Measurements from ENCODE around the gene TMEM132C. TPM values are rescaled to one million over a fixed set of nuclear protein-coding genes. Genes with fewer than 3 reads are reported as not detected.

The TMEM132C gene
- polyA plus RNA-seq, 1 of the 3 experiments (the other 2 are of a cell fraction), result not detected

DNA sequence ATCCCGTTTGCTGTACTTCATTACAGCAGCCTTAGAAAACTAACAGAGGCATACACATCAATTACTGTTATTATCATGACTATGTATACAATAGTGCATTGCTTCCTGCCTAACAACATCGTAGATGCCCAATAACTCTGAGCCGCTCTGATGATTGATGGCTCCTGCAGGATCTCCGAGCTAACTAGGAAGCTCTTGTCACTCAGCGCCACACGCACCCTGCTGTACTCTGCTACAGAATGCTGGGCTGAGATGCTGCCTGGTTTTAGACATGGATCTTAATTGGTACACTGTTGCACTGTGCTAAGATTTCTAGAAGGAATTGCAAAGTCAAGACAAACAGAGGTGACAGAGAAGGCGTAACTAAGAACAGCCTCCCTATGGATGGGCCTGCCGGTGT, 387.5 kb downstream of the TMEM132C start:
- DNase-seq, result no peak
- Histone ChIP-seq H3K9me2 (no peaks in the 10 kb centered on the region), H3K9ac (no peak overlapping the region), H3K27ac (ENCODE audit: low read depth in 2 of 2, low read length in 1 of 2) (no peak overlapping the region), H4K20me1 (ENCODE audit: insufficient read depth) (no peaks in the 10 kb centered on the region), H3K4me3 (ENCODE audit: low read depth in 2 of 2, low read length in 1 of 2) (no peak overlapping the region), H3F3A (replicated peaks; ENCODE audit: insufficient read depth) (no peaks in the 10 kb centered on the region), H3K27me3 (ENCODE audit: insufficient read depth) (no peaks in the 10 kb centered on the region), H3K9me3 (no peaks in the 10 kb centered on the region), H3K4me1 (ENCODE audit: control insufficient read depth in 1 of 2, insufficient read depth in 2 of 2, low read depth in 1 of 2, low read length in 1 of 2) (no peaks in the 10 kb centered on the region), H3K4me2 (no peak overlapping the region), H3K79me2 (ENCODE audit: insufficient read depth) (no peaks in the 10 kb centered on the region), H3K36me3 (replicated peaks in 1 of 2; ENCODE audit: control insufficient read depth in 1 of 2, insufficient read depth in 2 of 2, low read length in 1 of 2) (no peaks in the 10 kb centered on the region), H2AFZ (ENCODE audit: low read depth) (no peak overlapping the region)
- TF ChIP-seq, protein P1, sequence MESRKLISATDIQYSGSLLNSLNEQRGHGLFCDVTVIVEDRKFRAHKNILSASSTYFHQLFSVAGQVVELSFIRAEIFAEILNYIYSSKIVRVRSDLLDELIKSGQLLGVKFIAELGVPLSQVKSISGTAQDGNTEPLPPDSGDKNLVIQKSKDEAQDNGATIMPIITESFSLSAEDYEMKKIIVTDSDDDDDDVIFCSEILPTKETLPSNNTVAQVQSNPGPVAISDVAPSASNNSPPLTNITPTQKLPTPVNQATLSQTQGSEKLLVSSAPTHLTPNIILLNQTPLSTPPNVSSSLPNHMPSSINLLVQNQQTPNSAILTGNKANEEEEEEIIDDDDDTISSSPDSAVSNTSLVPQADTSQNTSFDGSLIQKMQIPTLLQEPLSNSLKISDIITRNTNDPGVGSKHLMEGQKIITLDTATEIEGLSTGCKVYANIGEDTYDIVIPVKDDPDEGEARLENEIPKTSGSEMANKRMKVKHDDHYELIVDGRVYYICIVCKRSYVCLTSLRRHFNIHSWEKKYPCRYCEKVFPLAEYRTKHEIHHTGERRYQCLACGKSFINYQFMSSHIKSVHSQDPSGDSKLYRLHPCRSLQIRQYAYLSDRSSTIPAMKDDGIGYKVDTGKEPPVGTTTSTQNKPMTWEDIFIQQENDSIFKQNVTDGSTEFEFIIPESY (IDR thresholded peaks at IDR 0.05; ENCODE audit: borderline replicate concordance, low read depth), result no peak
- TF ChIP-seq FOXM1 (IDR thresholded peaks at IDR 0.05; ENCODE audit: low read depth) (no peak), GATA2 (CRISPR knock-in tag; IDR thresholded peaks at IDR 0.05) (no peak), ELF1 (IDR thresholded peaks at IDR 0.05) (no peak), TAF1 (IDR thresholded peaks at IDR 0.05; ENCODE audit: borderline replicate concordance, low read depth, low read length) (no peak), TCF12 (IDR thresholded peaks at IDR 0.05) (no peak), TEAD4 (IDR thresholded peaks at IDR 0.05; ENCODE audit: borderline replicate concordance, insufficient read depth) (no peak), YY1 (IDR thresholded peaks at IDR 0.05; ENCODE audit: low read depth) (no peak), POLR2AphosphoS5 (IDR thresholded peaks at IDR 0.05; ENCODE audit: low read depth, low read length) (no peak), NRF1 (IDR thresholded peaks at IDR 0.05; ENCODE audit: low read depth, low read length) (no peak), EZH2phosphoT487 (IDR thresholded peaks at IDR 0.05; ENCODE audit: borderline replicate concordance, low read depth) (no peak)
- TF ChIP-seq, protein P2, sequence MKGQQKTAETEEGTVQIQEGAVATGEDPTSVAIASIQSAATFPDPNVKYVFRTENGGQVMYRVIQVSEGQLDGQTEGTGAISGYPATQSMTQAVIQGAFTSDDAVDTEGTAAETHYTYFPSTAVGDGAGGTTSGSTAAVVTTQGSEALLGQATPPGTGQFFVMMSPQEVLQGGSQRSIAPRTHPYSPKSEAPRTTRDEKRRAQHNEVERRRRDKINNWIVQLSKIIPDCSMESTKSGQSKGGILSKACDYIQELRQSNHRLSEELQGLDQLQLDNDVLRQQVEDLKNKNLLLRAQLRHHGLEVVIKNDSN (IDR thresholded peaks at IDR 0.05; ENCODE audit: borderline replicate concordance, low read depth), result no peak
- TF ChIP-seq, protein P3, sequence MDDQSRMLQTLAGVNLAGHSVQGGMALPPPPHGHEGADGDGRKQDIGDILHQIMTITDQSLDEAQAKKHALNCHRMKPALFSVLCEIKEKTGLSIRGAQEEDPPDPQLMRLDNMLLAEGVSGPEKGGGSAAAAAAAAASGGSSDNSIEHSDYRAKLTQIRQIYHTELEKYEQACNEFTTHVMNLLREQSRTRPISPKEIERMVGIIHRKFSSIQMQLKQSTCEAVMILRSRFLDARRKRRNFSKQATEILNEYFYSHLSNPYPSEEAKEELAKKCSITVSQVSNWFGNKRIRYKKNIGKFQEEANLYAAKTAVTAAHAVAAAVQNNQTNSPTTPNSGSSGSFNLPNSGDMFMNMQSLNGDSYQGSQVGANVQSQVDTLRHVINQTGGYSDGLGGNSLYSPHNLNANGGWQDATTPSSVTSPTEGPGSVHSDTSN (IDR thresholded peaks at IDR 0.05), result no peak
- TF ChIP-seq, protein P4, sequence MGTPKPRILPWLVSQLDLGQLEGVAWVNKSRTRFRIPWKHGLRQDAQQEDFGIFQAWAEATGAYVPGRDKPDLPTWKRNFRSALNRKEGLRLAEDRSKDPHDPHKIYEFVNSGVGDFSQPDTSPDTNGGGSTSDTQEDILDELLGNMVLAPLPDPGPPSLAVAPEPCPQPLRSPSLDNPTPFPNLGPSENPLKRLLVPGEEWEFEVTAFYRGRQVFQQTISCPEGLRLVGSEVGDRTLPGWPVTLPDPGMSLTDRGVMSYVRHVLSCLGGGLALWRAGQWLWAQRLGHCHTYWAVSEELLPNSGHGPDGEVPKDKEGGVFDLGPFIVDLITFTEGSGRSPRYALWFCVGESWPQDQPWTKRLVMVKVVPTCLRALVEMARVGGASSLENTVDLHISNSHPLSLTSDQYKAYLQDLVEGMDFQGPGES (IDR thresholded peaks at IDR 0.05; ENCODE audit: low read depth, low read length), result no peak
- WGBS (ENCODE audit: low lambda C conversion rate), result 65% methylated on average over 8 of the region's 8 CpGs
- ChIA-PET CTCF (no interaction called here), POLR2A (no interaction called here)

DNA sequence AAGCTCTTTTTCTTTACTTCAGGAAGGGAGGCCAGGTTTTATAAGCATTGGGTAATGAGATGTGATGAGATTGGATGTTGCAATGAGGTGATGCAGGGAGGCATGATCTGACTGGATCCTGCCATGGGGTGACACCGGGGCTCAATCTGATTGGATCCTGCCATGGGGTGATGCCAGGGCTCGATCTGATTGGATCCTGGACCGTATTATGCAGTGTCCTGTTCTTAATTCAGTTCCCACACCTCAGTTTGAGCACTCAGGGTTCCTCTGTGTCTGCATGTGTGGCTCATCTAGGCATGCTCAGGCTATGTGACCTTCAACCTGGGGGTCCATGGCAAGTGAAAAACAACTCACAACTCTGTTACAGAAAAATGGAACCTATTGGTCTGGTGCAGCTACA, 390.4 kb downstream of the TMEM132C start:
- no peaks in the 10 kb centered on the region for H4K20me1 ChIP-seq (ENCODE audit: insufficient read depth)
- TF ChIP-seq, protein P5, sequence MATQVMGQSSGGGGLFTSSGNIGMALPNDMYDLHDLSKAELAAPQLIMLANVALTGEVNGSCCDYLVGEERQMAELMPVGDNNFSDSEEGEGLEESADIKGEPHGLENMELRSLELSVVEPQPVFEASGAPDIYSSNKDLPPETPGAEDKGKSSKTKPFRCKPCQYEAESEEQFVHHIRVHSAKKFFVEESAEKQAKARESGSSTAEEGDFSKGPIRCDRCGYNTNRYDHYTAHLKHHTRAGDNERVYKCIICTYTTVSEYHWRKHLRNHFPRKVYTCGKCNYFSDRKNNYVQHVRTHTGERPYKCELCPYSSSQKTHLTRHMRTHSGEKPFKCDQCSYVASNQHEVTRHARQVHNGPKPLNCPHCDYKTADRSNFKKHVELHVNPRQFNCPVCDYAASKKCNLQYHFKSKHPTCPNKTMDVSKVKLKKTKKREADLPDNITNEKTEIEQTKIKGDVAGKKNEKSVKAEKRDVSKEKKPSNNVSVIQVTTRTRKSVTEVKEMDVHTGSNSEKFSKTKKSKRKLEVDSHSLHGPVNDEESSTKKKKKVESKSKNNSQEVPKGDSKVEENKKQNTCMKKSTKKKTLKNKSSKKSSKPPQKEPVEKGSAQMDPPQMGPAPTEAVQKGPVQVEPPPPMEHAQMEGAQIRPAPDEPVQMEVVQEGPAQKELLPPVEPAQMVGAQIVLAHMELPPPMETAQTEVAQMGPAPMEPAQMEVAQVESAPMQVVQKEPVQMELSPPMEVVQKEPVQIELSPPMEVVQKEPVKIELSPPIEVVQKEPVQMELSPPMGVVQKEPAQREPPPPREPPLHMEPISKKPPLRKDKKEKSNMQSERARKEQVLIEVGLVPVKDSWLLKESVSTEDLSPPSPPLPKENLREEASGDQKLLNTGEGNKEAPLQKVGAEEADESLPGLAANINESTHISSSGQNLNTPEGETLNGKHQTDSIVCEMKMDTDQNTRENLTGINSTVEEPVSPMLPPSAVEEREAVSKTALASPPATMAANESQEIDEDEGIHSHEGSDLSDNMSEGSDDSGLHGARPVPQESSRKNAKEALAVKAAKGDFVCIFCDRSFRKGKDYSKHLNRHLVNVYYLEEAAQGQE (IDR thresholded peaks at IDR 0.05; ENCODE audit: low read depth, low read length), result no peak
- no peak for TF ChIP-seq CHD2 (IDR thresholded peaks at IDR 0.05; ENCODE audit: low read length, partially characterized antibody)
- TF ChIP-seq TEAD4 (IDR thresholded peaks at IDR 0.05; ENCODE audit: borderline replicate concordance, insufficient read depth), result no peak
- TF ChIP-seq, protein P6, sequence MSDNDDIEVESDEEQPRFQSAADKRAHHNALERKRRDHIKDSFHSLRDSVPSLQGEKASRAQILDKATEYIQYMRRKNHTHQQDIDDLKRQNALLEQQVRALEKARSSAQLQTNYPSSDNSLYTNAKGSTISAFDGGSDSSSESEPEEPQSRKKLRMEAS (IDR thresholded peaks at IDR 0.05; ENCODE audit: low read depth), result no peak
- no peak for TF ChIP-seq RFX5 (IDR thresholded peaks at IDR 0.05; ENCODE audit: low read length)

More for the DNA sequence above, 390.4 kb downstream of the TMEM132C start:
- Histone ChIP-seq H3K27ac (ENCODE audit: low read depth in 2 of 2, low read length in 1 of 2) (no peak overlapping the region), H2AFZ (ENCODE audit: low read depth) (no peak overlapping the region), H3K4me3 (ENCODE audit: low read depth in 2 of 2, low read length in 1 of 2) (no peak overlapping the region), H3F3A (replicated peaks; ENCODE audit: insufficient read depth) (no peaks in the 10 kb centered on the region), H3K9me2 (no peaks in the 10 kb centered on the region), H3K9me3 (no peaks in the 10 kb centered on the region), H3K36me3 (replicated peaks in 1 of 2; ENCODE audit: control insufficient read depth in 1 of 2, insufficient read depth in 2 of 2, low read length in 1 of 2) (no peaks in the 10 kb centered on the region), H3K79me2 (ENCODE audit: insufficient read depth) (no peaks in the 10 kb centered on the region), H3K4me2 (no peak overlapping the region), H3K9ac (no peak overlapping the region), H3K4me1 (ENCODE audit: control insufficient read depth in 1 of 2, insufficient read depth in 2 of 2, low read depth in 1 of 2, low read length in 1 of 2) (no peaks in the 10 kb centered on the region), H3K27me3 (ENCODE audit: insufficient read depth) (no peaks in the 10 kb centered on the region)
- ChIA-PET POLR2A (no interaction called here), CTCF (no interaction called here)
- no peak for DNase-seq
- 3% methylated on average over 3 of the region's 3 CpGs for WGBS (ENCODE audit: low lambda C conversion rate)

All from SK-N-SH (cell line).